Measurements from ENCODE around the gene NUP107. TPM values are rescaled to one million over a fixed set of nuclear protein-coding genes. Genes with fewer than 3 reads are reported as not detected.

Gene NUP107
- total and polyA plus RNA-seq, 3 donors from 2014 or later, result 40.3 to 76.1 (median 63.4) TPM

GRCh38 chr12:68641138-68641537, 45.6 kb upstream of the NUP107 start:
- 54 to 59% methylated on average over 5 of the region's 5 CpGs for WGBS, 2 donors
- H3K27ac ChIP-seq, result no peak overlapping the region
- H3K4me1 ChIP-seq, result no peaks in the 10 kb centered on the region
- no peaks in the 10 kb centered on the region for H3K36me3 ChIP-seq (ENCODE audit: low read depth, missing control alignments)
- DNase-seq, result no peak
- TF ChIP-seq CTCF (IDR thresholded peaks at IDR 0.05) (no peak), POLR2A (IDR thresholded peaks at IDR 0.05) (no peak)
- no peaks in the 10 kb centered on the region for H3K9me3 ChIP-seq
- no peaks in the 10 kb centered on the region for H3K27me3 ChIP-seq
- intact Hi-C loops (cut with DNase I; ENCODE audit: low total_unique reads), result no loop called here
- H3K4me3 ChIP-seq, result no peak overlapping the region

GRCh38 chr12:68646484-68646883, 40.3 kb upstream of the NUP107 start:
- intact Hi-C loops (cut with DNase I; ENCODE audit: low total_unique reads), result no loop called here
- Histone ChIP-seq H3K27me3 (no peaks in the 10 kb centered on the region), H3K4me3 (no peak overlapping the region), H3K4me1 (no peaks in the 10 kb centered on the region), H3K9me3 (no peaks in the 10 kb centered on the region), H3K27ac (no peak overlapping the region), H3K36me3 (ENCODE audit: low read depth, missing control alignments) (no peaks in the 10 kb centered on the region)
- no peak for TF ChIP-seq POLR2A (IDR thresholded peaks at IDR 0.05)
- no peak for TF ChIP-seq CTCF (IDR thresholded peaks at IDR 0.05)
- 93 to 94% methylated on average over 5 of the region's 5 CpGs for WGBS, 2 donors
- no peak for DNase-seq

- no peak for DNase-seq
- TF ChIP-seq POLR2A (IDR thresholded peaks at IDR 0.05) (no peak), CTCF (IDR thresholded peaks at IDR 0.05) (no peak)
- Histone ChIP-seq H3K9me3 (no peaks in the 10 kb centered on the region), H3K27me3 (no peaks in the 10 kb centered on the region), H3K36me3 (ENCODE audit: low read depth, missing control alignments) (no peaks in the 10 kb centered on the region), H3K4me3 (no peak overlapping the region), H3K4me1 (no peaks in the 10 kb centered on the region), H3K27ac (no peak overlapping the region)
- 82 to 94% methylated on average over 1 of the region's 1 CpG for WGBS, 2 donors
- intact Hi-C loops (cut with DNase I; ENCODE audit: low total_unique reads), result no loop called here
These were observed 39.3 kb upstream of the NUP107 start for GRCh38 chr12:68647507-68647906.

- Histone ChIP-seq H3K36me3 (ENCODE audit: low read depth, missing control alignments) (no peaks in the 10 kb centered on the region), H3K27ac (no peak overlapping the region), H3K9me3 (no peaks in the 10 kb centered on the region), H3K4me3 (no peak overlapping the region), H3K27me3 (no peaks in the 10 kb centered on the region), H3K4me1 (no peaks in the 10 kb centered on the region)
- intact Hi-C loops (cut with DNase I; ENCODE audit: low total_unique reads), result no loop called here
- WGBS, 2 donors, result 87 to 88% methylated on average over 3 of the region's 3 CpGs
- TF ChIP-seq POLR2A (IDR thresholded peaks at IDR 0.05), result no peak
- no peak for TF ChIP-seq CTCF (IDR thresholded peaks at IDR 0.05)
- no peak for DNase-seq
These were observed 38.6 kb upstream of the NUP107 start for GRCh38 chr12:68648179-68648578.

- Histone ChIP-seq H3K4me1 (no peaks in the 10 kb centered on the region), H3K27me3 (no peaks in the 10 kb centered on the region), H3K4me3 (no peak overlapping the region), H3K36me3 (ENCODE audit: low read depth, missing control alignments) (no peaks in the 10 kb centered on the region), H3K9me3 (no peaks in the 10 kb centered on the region), H3K27ac (no peak overlapping the region)
- no peak for TF ChIP-seq CTCF (IDR thresholded peaks at IDR 0.05)
- TF ChIP-seq POLR2A (IDR thresholded peaks at IDR 0.05), result no peak
- intact Hi-C loops (cut with DNase I; ENCODE audit: low total_unique reads), result no loop called here
- 63 to 71% methylated on average over 3 of the region's 3 CpGs for WGBS, 2 donors
- DNase-seq, result no peak
These were observed 21.7 kb upstream of the NUP107 start for GRCh38 chr12:68665016-68665569.

All from testis (tissue), 3 donors.